HG03378 (cell line): ENCODE data around the gene CCDC54.

Source experiments
- ATAC-seq: cut with Tn5 transposase; IDR thresholded peaks from one replicate; pipeline ENCODE4 v1.9.1; 2021; ENCODE audit warnings: mild to moderate bottlenecking, moderate library complexity; ENCODE audit not compliant: unreplicated experiment

CCDC54 gene

GRCh38 chr3:107392549-107393165, 15.4 kb downstream of the CCDC54 start:
- ATAC-seq: no peak

GRCh38 chr3:107394502-107394901, 17.3 kb downstream of the CCDC54 start:
- ATAC-seq: no peak

- ATAC-seq: no peak
These were observed 17.8 kb downstream of the CCDC54 start for GRCh38 chr3:107395066-107395465.

- no peak for ATAC-seq
These were observed 24.1 kb downstream of the CCDC54 start for GRCh38 chr3:107401301-107401700.

GRCh38 chr3:107402214-107402613, 25.0 kb downstream of the CCDC54 start:
- no peak for ATAC-seq

- no peak for ATAC-seq
These were observed 27.7 kb downstream of the CCDC54 start for GRCh38 chr3:107404727-107405469.

GRCh38 chr3:107407355-107407754, 30.1 kb downstream of the CCDC54 start:
- ATAC-seq: no peak

- no peak for ATAC-seq
These were observed 31.3 kb downstream of the CCDC54 start for GRCh38 chr3:107408513-107408912.

- ATAC-seq: no peak
These were observed 32.1 kb downstream of the CCDC54 start for GRCh38 chr3:107409365-107409764.

- no peak for ATAC-seq
These were observed 33.4 kb downstream of the CCDC54 start for GRCh38 chr3:107410606-107411005.

- ATAC-seq: no peak
These were observed 33.8 kb downstream of the CCDC54 start for GRCh38 chr3:107411056-107411455.

- no peak for ATAC-seq
These were observed 34.5 kb downstream of the CCDC54 start for GRCh38 chr3:107411779-107412178.

- no peak for ATAC-seq
These were observed 35.1 kb downstream of the CCDC54 start for GRCh38 chr3:107412376-107412775.

- ATAC-seq: no peak
These were observed 36.0 kb downstream of the CCDC54 start for GRCh38 chr3:107413264-107413663.

- peak; percentile 94 for ATAC-seq
These were observed 37.2 kb downstream of the CCDC54 start for GRCh38 chr3:107414325-107414964.

- ATAC-seq: no peak
These were observed 38.9 kb downstream of the CCDC54 start for GRCh38 chr3:107416138-107416537.

GRCh38 chr3:107416886-107417285, 39.6 kb downstream of the CCDC54 start:
- ATAC-seq: no peak

- ATAC-seq: peak; percentile 82
These were observed 44.0 kb downstream of the CCDC54 start for GRCh38 chr3:107421170-107421792.

- no peak for ATAC-seq
These were observed 44.6 kb downstream of the CCDC54 start for GRCh38 chr3:107421881-107422280.

GRCh38 chr3:107425033-107425432, 47.8 kb downstream of the CCDC54 start:
- ATAC-seq: no peak

GRCh38 chr3:107426223-107426622, 49.0 kb downstream of the CCDC54 start:
- no peak for ATAC-seq
